NCI-H2196 (cell line): ENCODE data around the gene RNASEH2A.
"Not testable (repeated sequence)": the region's sequence is repeated elsewhere in the genome, so short reads cannot be mapped to it uniquely, and the experiment has no call there.

Experiments used
- DNase-seq: peaks from one replicate; lab custom pipeline; 2025; ENCODE audit not compliant: unreplicated experiment; lab: John Stamatoyannopoulos, UW

The RNASEH2A gene

GRCh38 chr19:12792853-12793289 is 13.5 kb upstream of the RNASEH2A start:
- DNase-seq: no peak

- DNase-seq: peak; percentile 97
Measured at GRCh38 chr19:12793290-12794195, 12.8 kb upstream of the RNASEH2A start.

GRCh38 chr19:12794196-12794941 is 12.0 kb upstream of the RNASEH2A start:
- DNase-seq: no peak

GRCh38 chr19:12794971-12795381 is 11.4 kb upstream of the RNASEH2A start:
- DNase-seq: no peak

- peak; percentile 88 for DNase-seq
Measured at GRCh38 chr19:12796146-12797071, 10.0 kb upstream of the RNASEH2A start.

- DNase-seq: no peak
Measured at GRCh38 chr19:12797141-12797587, 9.2 kb upstream of the RNASEH2A start.

- DNase-seq: not testable (repeated sequence)
Measured at GRCh38 chr19:12797607-12798006, 8.8 kb upstream of the RNASEH2A start.

DNA sequence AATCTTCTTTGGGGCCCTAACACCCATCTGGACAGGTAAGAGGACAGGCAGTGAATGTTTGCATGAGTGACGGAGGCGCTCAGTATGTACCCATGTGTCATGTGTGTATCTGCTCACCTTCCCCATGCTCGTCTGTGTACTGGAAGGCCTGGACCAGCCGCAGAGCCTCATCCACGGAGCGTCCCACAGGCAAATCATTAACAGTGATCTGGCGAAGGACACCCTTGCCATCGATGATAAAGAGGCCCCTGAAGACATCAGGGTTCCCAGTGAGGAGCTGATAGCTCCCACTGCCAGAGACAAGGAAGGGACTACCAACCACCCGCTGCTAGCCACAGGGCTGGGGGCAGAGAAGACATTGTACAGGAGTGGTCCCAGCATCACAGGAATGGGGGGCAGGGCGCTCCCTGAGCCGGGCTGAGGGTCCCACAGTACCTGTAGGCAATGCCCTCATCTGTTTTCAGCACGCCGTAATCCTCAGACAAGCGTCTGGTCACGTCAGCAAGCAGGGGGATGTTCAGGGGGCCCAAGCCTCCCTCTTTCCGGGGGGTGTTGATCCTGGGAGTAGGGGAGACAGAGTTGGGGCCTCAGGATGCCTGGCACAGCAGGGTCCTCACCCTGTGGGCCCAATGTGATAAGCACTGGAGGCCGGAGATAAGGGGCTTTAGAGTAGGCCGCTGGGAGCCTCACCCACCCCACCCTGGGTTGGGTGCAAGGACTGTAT is 6.5 kb upstream of the RNASEH2A start:
- DNase-seq: no peak

DNA sequence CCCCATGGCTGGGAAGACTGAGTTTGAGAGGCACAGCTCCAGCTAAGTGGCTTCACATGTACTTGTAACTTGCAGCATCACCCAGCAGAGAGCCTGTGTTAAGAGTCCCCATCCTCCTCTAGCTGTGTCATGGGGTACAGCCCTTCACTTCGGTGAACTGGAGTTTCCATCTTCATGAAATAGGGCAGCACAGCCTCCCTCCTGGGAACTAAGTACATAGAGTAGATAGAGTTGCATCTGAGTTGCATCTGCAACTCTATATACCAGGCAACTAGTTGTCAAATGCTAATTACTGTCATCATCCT is 6.0 kb upstream of the RNASEH2A start:
- no peak for DNase-seq

- DNase-seq: no peak
Measured at GRCh38 chr19:12800923-12801465, 5.4 kb upstream of the RNASEH2A start.

DNA sequence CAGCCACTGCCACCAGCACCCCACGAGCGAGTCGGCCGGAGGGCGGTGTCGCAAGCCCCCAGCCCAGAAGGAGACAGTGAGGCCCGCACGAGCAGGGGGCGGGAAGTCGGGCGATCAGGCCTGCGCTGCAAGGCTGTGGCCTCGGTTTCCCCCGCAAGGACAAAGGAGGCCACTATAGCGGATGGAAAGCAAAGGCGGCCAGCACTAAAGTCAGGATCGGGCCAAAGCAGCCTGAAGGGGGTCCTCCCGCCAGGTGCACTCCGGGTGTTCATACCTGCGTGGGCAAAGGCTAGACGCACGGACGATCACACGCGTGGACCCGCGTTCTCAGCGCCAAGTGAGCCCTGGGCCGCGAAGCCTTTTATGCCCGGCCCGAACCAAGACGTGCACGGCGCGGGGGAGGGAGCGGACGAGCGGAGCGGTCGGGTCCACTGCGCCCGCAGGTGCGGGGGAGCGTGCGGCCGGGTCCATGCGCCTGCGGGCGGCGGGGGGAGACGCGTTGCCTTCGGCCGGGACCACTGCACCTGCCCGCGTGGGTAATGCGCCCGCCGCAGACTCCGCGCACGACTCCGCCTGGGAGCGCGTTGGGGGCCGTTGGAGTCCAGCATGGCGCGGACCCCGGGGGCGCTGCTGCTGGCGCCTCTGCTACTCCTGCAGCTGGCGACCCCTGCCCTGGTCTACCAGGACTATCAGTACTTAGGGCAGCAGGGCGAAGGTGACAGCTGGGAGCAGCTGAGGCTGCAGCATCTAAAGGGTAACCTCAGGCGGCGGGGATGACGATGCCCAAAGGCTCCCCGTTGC is 4.7 kb upstream of the RNASEH2A start, which contains the start of the genes PRDX2 and THSD8:
PRDX2 (minus strand) TSS at position 335 of the 801 bp plus-strand sequence. CDS start 539 bp downstream, outside the sequence.
THSD8 (plus strand) TSS at position 604 of the 801 bp plus-strand sequence; CDS start at position 607, 3 bp downstream.
- peak; percentile 87 for DNase-seq

DNA sequence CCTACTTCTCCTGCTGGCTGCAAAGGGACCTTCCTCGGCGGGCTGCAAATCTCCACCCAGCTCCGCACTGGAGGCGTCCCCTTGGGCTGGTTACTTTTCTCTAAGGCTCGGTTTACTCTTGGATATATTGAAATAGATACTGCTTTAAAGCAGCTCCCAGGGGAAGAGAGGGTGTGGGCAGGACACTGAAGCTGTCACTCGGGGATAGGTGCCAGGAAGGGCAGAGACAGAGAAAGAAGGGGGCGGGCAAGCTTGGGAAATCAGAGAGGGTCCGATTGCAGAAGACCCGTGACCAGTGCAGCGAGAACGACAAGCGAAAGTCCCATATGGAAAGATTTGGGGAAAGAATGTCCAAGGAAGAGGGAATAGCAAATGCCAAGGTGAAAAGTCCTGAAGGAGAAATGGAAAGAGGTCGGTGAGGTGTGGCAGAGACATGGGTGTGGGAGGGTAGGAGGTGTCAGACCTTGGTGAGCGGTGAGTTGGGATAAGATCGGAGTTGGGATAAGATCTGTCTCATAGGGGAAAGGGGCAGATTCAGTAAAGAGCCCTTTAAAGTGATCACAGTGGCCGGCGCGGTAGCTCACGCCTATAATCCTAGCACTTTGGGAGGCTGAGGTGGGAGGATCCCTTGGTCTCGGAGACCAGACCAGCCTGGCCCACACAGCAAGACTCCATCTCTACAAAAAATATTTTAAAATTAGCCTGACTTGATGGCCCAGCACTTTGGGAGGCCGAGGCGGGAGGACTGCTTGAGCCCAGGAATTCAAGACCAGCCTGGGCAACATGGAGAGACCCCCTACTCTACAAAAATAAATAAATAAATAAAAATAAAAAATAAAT is 3.9 kb upstream of the RNASEH2A start:
- no peak for DNase-seq

GRCh38 chr19:12804051-12804450 is 2.3 kb upstream of the RNASEH2A start:
- DNase-seq: no peak

GRCh38 chr19:12815088-12815487 is 8.7 kb downstream of the RNASEH2A start:
- no peak for DNase-seq

DNA sequence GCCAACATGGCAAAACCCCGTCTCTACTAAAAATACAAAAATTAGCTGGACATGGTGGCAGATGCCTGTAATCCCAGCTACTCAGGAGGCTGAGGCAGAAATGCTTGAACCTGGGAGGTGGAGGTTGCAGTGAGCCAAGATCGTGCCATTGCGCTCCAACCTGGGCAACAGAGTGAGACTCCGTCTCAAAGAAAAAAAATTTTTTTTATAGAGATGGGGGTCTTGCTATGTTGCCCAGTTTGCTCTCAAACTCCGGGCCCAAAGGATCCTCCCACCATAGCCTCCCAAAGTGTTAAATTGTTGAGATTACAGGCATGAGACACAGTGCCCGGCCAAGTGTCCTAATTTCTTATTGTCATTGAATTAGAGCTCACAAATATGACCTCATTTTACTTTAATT is 10.8 kb downstream of the RNASEH2A start:
- DNase-seq: not testable (repeated sequence)

DNA sequence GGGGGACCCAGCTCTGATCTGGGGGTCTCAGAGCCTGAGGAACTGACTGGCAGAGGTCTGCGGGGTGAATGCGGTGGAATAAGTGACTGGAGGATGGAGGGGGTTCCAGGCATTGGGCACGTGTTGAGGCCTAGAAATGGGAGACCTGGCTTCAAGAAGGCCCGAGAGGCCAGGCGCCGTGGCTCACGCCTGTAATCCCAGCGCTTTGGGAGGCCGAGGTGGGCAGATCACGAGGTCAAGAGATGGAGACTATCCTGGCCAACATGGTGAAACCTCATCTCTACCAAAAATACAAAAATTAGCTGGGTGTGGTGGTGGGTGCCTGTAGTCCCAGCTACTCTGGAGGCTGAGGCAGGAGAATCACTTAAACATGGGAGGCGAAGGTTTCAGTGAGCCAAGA is 11.4 kb downstream of the RNASEH2A start:
- not testable (repeated sequence) for DNase-seq

GRCh38 chr19:12821761-12822160 is 15.4 kb downstream of the RNASEH2A start:
- no peak for DNase-seq
